HG03575 (cell line): ENCODE data around the gene RIGI.
A peak's percentile ranks its signal among the peaks of the same experiment; 100 is the strongest.
"Not testable (repeated sequence)": the region's sequence is repeated elsewhere in the genome, so short reads cannot be mapped to it uniquely, and the experiment has no call there.

Source experiments
- ATAC-seq: cut with Tn5 transposase; IDR thresholded peaks from one replicate; pipeline ENCODE4 v1.9.1; 2021; ENCODE audit not compliant: unreplicated experiment, insufficient number of reproducible peaks, low FRiP score; ENCODE audit errors: extremely low read depth

Gene RIGI

DNA sequence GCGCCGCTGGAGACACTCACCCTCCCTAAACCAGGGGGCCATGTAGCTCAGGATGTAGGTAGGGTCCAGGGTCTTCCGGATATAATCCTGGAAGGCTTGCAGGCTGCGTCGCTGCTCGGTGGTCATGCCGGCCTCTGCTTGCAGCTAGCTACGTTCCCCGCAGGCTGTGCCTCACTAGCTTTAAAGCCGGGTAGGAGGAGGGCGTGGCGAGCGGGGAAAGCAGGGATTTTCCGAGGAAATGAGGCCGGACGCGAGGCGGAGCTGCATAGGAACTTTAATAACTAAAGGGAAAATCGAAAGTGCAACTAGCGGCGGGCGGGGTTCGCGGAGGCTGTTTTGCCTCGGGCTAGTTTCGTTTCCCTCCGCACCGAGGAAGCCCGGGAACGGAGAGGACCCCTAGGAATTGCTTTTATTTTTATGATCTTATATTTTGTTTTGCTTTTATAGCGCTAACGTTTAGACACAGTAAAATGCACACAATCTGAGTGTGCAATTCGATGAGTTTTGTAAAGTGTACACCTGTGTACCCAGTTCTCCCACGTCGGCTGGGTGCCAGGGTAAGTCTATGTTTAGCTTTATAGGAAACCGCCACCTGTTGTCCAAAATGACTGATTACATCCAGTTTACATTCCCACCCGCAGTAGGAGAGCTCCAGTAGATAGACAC lies at the start of gene RIGI:
Gene RIGI, minus strand, starts transcription at position 156 of the 666 bp plus-strand sequence. Its CDS starts 30 bp downstream, at position 126.
- ATAC-seq: peak; percentile 45

DNA sequence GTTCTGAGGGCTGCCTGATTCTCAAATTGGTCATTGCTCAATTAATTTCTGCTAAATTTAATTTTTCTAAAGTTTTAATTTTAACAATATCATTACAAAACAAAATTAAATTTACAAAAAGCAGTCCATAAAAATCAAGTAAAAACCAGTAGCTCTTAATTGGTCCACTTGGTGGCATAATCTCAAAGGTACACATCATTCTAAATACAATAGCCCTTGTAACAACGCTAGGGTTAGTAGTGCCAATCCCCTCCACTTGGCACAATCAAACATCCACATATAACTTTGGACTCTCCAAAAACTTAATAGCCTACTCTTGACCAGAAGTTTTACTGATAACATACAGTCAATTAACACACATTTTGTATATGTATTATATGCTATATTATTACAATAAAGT lies 48.9 kb upstream of the RIGI start:
- no peak for ATAC-seq

DNA sequence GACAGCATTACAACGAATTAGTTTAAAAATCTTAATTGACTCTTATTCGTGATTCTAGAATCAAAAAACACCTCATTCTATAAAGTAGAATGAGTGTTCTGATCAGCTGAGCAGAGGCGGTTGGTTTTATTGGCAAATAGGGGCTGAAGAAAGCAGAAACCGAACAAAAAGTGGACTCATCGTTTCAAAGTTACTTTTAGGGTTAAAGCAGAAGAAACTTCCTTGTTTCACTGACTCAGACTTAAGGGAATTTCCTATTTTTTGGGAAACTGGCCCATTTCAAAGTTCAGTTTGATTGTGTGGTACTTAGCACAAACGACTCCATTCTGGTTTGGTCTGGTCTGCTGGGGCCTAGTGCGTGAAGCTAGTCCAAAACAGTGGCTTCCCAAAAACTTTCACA lies 47.8 kb upstream of the RIGI start:
- no peak for ATAC-seq

DNA sequence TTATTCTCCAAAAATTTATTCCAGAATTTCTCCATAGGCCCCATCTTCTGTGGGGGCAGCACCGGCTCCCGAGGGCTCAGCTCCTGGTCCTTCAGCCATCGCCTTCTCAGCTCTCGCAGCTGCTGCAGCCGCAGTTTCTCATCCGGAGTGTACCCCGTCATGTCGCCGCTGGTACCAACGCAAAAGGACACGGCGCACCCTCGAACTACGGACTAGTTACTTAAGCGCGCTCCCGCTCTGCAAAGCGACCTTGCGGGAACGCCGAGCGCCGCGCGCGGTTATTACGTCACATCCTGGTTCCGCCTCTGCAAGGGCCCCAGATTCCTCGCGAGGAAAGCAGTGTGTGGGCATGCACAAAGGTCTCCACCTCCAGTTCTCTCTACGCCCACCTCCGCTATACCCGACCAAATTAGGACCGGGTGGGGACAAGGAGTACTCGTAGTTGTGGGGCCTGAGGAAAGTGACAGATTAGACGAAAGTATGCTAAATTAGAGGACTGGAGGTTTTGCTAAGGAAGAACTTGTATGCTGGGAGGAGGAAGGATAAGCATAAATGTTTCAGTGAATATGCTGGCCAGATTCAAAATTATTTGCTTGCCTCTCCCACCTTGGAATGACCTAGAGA lies 47.0 kb upstream of the RIGI start, which contains the start of gene NDUFB6:
Gene NDUFB6, minus strand, starts transcription at position 260 of the 624 bp plus-strand sequence. Its CDS starts 99 bp downstream, at position 161.
- peak; percentile 75 for ATAC-seq

DNA sequence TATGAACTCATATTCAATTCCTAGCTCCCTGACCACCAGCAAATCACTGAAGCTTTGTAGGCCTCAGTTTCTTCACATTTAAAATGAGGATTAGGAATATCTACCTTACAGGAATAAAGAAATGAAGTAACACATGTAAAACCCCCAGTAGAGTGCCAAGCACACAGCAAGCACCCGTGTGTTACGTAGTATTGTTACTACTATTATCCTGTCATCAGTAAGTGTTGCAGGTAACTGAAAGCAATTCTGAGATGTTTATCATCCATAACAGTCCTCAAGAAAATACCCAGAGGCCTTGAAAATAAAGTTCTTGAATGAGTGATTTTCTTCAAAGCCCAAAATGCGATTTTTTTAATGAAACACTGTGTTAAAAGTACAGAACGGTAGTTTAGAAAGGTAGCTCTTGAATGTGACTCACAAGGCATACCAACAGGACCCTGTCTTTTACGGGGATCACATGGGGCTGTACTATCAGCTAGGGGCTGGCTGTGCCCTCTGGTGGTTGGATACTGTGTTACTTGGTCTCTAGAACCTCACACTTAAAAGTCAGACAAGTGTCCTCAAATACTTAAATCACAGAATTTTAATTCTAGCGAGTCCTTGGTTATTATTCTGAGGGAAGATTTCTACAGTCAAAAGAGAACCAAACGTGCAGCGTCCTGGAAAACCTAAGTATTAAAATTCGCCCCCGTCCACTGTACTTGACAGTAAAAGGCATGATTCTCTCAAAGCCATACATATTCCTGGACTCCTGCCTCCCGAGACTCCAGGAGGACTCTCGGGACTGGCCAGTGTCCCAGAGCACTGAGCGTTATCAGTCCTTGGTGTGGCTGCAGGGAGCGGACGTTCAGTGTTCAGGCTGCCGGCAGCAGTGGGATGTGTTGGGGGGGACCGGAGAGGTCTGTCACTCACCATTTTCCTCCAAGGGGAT lies 46.2 kb upstream of the RIGI start:
- ATAC-seq: peak; percentile 91

DNA sequence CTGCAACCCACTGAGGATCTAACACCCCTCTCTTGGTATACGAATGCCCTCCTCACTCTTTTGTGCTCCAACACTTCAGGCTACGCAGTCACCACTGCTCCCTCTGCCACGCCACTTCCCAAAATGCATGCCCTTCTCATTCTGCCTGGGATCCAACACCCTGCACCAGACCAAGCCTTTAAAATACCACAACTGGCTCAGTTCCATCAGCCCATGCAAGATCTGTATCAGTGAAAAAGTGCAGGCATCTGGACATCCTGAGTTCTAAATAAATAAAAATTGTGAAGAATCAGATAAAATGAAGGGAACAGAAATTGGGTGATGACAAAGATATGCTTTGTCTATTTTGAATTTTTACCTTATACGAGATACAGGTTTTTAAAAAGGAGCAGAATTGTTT lies 44.3 kb upstream of the RIGI start:
- no peak for ATAC-seq

DNA sequence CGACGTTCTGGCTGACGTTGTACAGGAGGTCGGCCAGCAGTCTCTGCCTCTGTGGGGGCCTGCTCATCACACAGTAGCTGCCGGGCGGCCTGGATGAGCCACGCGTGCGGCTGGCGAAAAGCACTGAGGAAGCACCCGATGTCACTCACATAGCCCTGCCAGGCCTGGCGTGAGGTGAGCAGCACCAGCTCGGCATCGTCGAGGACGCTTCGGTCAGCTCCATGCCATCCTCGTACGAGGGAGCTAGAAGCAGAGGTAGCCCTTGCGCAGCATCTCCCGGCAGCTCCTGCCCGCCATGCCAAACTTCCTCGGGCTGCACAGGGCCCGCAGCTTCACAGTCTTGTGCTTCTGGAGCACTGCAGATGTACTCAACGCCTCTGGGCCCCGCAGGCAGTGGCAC lies 40.8 kb upstream of the RIGI start:
- ATAC-seq: no peak

DNA sequence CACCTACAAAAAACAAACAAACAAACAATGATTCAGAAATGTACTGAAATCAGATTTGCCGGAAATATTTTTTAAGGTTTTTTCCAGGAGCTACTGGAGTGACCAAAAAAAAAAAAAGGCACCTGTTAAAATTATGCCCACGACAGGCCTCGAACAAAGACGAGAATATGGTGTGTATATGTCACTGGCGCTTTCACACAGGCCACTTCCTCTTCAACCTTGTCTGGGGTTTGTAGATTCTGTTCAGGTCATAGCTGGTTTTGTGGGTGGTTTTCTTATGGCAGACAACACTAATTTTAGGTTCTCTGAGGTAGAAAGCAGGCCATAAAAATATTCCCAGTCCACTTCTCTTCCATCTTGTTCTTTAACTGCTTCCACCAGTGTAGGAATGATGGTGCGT lies 40.0 kb upstream of the RIGI start:
- ATAC-seq: no peak

DNA sequence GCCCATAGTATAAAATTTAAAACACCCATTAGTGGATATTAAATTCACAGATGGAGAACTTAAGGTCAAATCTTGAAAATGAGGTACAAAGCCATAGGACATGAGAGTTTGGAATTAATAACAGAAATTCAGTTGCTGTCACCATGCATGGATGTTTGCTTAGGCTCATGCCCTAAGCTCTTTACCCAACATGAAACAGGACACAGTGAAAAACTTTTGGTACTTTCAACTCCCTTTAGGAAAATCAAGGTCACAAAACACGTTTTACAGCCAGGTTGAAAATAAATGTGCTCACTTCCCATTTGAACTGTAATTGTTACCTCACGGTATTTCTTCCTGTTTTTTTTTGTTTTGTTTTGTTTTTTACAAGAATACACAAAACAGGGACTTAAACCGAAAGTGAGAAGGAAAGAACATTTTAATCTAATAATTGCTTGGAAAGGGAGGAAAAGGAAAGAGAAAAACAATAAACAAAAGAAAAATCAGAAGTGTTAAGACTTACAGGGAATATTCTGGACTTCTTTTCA lies 32.5 kb upstream of the RIGI start:
- ATAC-seq: no peak

DNA sequence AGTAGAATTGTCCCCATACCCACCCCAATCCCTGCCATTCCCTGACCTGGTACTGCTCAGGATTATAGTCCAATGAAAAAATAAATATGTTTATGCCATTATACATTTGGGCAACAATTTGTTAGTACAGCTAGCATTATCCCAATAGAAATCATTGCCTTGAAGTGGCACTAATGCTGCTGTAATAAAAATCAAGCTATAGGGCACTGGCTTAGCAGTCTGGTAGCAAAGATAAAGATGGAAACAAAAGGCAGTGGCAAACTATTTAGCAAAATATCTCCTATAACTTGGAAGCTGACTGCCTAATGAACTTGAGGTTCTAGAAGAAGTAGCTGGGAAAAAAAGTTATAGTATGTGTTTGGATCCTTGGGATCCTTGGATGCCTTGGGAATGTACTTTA lies 28.6 kb upstream of the RIGI start:
- ATAC-seq: no peak

DNA sequence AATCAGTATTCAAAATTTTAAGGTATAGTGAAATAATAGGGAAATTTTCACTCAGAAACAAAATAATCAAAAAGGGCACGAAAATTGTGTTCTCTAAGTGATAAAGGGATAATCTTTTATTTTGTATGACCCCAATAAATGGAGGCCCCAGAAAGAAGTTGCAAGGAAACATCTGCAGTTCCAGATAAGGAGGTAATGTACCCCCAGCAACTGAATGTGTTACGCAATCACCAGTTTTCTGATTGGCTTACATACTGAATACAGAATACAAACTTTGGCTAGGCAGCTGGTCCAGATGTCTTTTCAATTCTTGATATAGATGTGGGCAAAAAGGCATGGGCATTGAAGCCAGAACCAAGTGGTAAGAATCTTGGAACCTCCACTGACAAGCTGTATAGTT lies 28.1 kb upstream of the RIGI start:
- ATAC-seq: no peak

DNA sequence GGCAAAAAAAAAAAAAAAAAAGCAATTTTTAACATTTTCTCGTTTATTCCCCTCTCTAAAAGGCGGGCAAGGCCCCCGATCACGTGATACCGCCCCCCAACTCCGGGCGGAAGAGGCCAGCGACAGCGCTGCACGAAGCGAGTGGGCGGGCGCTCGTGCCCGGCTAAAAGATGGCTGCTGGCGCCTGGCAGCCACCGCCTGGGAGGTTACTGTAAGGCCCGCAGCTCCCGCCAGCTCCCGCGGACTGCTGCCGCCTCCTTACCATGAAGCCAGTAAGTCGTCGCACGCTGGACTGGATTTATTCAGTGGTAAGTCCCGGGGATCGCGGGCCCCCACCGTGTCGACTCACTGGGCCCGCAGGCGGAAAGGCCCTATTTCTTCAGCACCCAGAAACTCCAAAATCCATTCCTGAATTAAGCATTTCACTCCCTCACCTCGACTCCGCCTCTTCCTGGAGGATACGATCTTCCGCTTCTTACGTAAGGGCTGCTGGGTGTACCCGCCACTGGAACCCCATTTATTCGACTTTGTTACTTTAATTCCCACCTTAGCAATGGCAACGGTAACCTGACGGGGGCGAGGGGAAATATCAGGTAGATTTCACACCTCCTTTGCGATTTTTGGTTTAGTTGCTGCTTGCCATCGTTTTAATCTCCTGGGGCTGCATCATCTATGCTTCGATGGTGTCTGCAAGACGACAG lies 26.3 kb upstream of the RIGI start, which contains the start of the genes SMIM27 and TOPORS:
Gene SMIM27, plus strand, starts transcription at position 156 of the 701 bp plus-strand sequence. Its CDS starts 108 bp downstream, at position 264.
Gene TOPORS, minus strand, starts transcription at position 415 of the 701 bp plus-strand sequence. Its CDS starts 150 bp downstream, at position 265.
- ATAC-seq: peak; percentile 42

DNA sequence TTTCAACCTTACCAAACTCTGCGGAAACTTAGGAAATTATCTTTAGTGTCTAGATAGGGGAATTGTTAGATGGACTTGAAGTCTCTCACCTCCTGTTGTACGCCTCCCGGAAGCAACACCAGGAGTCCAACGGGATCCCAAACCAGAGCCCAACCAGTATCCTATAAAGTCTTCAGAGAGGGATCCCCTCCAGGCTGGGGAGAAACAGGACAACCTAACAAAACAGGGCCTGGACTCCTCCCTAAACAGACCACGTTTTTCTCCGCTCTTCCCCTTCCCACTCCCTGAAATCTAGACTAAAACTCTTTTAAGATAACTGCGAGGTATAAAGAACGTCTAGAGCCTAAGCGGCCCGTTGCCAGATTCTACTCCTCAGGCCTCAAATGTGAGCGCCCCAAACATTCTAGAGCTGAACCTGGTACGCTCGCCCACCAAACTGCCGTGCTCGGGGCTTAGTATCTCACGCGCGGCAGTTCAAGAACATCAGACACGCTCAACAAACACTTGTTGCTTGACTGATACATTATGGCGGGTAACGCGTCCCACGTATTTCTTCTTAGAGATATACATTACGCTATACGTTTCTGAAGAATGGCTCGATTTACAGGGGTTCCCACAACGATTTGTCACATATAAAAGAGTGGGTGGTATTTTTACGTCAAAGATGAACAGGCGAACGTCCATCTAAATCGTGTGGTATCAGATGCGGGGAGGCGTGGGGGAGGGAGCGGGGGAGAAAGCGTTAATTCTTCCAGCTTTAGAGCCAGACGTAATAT lies 25.5 kb upstream of the RIGI start:
- no peak for ATAC-seq

DNA sequence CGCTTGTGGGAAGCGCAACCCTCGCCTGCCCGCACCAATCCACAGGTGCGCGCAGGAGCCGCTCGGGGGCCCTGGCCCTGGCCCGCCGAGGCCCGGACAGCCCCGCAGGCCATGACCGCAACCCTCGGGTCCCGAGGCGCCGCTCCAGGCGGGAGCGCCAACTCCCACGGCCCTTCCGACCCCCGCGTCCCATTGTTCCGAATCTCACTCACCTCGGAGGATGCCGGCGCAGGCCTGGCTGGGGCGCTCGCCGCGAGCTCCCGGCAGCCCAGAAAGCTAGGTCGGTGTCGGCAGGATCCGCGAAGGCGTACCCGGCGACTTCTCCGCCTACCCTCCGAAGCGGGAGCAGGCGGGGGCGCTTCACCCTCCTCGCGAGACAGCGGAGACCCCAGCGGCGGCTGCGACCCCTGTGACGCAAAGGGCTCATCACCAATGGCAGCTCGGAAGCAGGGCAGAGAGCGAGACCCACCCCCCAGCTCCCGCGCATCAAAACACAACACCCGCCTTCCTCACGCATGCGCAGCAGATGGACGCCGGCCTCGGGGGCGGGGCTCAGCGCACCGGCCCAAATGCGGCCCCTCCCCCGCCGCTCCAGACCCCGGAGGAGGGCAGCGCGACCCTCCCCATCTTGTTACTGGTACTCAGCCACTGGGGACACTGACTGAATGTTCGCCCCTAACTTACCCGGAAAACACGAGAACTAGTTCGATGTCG lies 24.7 kb upstream of the RIGI start:
- ATAC-seq: peak; percentile 36

DNA sequence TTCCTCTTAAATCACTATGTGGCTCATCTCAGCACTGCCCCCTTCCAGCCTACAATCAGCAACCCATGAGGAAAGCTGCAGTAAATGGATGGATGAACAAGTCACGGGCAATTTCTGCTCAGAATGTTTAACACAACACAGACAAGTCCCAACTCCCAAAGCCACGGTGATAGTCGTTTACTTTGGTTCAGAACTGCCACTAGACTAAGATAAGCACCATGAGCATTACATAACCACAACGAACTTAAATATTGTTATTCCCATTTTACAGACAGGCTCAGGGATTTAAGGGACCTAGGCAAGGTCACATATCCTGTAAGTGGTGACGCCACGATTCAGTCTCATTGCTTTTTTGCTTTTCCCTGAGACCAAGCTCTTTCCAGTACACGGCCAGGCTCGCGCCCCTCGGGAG lies 24.2 kb upstream of the RIGI start:
- ATAC-seq: no peak

DNA sequence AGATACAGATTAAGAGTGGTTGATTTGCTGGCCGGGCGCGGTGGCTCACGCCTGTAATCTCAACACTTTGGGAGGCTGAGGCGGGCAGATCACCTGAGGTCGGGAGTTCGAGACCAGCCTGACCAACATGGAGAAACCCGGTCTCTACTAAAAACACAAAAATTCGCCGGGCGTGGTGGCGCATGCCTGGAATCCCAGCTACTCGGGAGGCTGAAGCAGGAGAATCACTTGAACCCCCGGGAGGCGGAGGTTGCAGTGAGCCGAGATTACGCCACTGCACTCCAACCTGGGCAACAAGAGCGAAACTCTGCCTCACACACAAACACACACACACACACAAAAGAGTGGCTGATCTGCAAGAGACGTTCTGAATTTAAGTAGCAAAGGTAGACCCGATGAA lies 22.2 kb upstream of the RIGI start:
- not testable (repeated sequence) for ATAC-seq

DNA sequence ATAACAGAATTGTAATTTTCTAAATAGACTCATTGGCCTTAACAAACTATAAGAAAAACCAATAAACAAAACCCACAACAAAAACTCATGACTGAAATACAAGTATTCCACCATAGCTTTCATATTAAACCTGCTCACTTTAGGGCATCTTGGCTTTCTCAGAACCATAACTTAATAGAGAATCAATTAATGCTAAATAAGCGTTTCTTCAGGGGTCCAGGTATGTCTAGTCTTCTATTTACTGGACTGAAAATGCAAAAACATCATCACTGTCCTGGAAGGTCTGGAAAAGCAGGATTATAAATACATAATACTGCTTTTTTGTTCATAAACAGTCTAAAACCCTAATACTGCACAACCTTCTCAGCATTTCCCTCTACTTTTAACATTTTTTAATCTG lies 19.9 kb upstream of the RIGI start:
- no peak for ATAC-seq
